SHP77 (cell line): Measurements from ENCODE around the gene ABAT.
"Not testable (repeated sequence)": the region's sequence is repeated elsewhere in the genome, so short reads cannot be mapped to it uniquely, and the experiment has no call there.

ENCODE experiments used
- DNase-seq, 2 experiments: peaks; one replicate each; lab custom pipeline; 2025; lab: John Stamatoyannopoulos, UW

Gene ABAT

GRCh38 chr16:8682551-8683259 lies 8.3 kb downstream of the ABAT start:
- no peak for DNase-seq

DNA sequence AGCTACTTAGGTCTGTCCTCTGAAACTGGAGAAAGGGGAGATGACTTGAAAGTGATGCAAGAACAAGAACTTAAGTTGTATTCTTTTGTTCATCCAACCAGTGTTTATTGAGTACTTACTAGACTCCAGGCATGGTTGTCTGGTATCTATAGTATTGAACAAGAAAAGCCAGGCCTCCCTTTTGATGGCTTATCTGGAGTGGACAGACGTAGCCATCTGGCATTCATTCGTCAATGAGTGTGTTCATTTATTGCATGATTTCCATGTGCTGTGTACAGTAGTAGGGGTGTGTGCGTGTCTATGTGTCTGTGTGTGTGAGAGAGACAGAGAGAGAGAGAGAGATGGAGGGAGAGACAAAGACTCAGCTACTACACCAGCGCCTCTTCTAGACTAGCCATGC lies 9.2 kb downstream of the ABAT start:
- DNase-seq = no peak

GRCh38 chr16:8685617-8686016 lies 11.2 kb downstream of the ABAT start:
- DNase-seq = no peak

DNA sequence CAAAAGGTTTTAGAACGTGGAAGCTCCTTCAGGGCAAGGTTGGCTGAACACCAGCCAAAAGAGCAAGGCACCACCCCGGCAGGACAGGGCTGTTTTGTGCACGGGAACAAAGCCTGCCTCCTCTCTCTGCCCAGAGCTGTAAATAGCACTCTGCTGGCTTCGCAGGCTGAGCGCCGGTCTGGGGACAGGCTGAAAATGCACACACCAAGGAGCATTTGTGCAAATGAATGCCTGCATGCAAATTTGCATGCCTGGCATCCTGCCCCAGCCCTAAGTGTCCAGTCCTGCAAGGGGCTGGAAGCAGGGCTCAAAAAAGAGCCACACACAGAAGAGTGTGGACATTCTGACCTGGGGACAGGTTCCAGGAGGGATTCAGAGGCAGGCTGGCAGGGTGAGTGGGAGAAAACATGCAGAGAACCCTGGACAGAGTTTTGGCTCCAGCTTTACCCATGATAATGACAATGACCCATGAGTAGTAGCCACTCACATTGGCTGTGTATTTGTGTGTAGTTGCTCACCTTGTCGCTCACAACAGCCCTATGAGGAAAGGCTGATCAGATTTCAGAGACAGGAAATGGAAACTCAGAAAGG lies 11.7 kb downstream of the ABAT start:
- DNase-seq = peak in 1 of 2 experiments; percentile 29

- peak; percentile 16 to 53 for DNase-seq
Measured at GRCh38 chr16:8686879-8687278, 12.5 kb downstream of the ABAT start.

- DNase-seq = no peak
Measured at GRCh38 chr16:8689686-8690085, 15.3 kb downstream of the ABAT start.

GRCh38 chr16:8691728-8692127 lies 17.3 kb downstream of the ABAT start:
- no peak for DNase-seq

DNA sequence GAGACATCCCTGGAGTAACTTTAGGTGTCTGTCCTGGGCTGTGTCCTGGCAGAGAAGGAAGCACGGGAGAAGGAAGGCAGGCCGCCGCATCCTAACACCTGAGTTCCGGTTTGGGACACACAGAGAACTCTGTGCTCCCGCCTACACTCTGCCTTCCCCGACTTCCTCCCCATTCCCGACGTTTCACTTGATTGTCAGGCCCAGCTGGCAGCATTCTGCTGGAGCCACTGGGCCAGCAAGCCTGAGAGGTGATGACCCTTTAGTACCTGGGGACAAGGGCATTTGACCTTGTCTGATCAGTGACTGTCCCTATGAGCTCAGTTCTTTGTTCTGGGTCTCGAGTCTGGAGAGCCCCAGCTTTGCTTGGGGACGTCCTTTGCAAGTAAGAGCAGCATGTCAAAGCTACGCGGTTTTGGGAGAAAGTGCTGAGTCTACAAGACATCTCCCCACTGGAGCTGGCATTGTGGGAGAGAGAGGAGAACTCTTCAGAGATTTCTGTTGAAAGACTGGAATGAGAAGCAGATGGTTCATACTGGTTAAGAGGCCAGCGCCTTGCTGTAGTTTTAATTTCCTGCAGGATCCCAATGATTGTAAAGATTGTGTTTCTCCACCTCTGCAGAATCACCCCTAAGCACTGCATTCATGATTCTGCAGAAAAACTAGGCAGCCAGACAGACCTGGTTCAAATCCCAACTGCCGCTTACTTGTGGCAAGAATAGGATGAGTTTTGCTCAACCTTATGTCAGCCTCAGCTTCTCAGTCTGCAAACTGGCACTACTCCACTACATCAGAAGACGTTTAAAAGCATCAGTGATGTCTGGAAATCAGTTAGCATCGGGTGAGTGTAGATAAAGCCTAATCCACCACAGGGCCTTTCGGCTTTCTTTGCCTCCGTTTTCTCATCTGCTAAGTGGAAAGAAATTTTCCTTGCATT lies 20.6 kb downstream of the ABAT start:
- DNase-seq = no peak

- DNase-seq = no peak
Measured at GRCh38 chr16:8696880-8697279, 22.5 kb downstream of the ABAT start.

- no peak for DNase-seq
Measured at GRCh38 chr16:8697965-8698364, 23.5 kb downstream of the ABAT start.

GRCh38 chr16:8703693-8704092 lies 29.3 kb downstream of the ABAT start:
- DNase-seq = no peak

GRCh38 chr16:8704098-8704497 lies 29.7 kb downstream of the ABAT start:
- DNase-seq = no peak

DNA sequence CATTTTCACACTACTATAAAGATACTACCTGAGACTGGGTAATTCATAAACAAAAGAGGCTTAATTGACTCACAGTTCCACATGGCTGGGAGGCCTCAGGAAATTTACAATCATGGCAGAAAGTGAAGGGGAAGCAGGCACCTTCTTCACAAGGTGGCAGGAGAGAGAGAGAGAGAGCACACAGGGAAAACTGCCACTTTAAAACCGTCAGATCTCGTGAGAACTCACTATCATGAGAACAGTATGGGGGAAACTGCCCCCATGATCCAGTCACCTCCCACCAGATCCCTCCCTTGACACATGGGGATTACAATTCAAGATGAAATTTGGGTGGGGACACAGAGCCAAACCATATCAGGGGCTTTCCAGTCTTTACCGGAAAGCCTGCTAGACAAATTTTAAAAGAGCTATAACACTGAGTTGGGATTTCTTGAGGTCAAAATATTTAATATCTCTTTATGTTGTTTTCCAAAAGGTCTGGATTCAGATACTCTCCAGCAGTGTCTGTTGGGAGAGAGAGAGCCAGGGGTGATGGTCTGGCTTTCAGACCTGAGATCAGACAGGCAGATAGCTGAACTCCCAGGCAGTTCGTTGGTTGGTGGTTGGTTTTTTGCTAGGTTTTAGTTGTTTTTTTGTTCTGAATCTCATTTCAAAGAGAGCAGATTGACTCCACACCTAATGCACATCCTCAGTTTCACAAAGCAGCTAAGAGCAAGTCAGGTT lies 30.8 kb downstream of the ABAT start:
- not testable (repeated sequence) for DNase-seq

GRCh38 chr16:8708536-8708935 lies 34.1 kb downstream of the ABAT start:
- DNase-seq = no peak

GRCh38 chr16:8712589-8713361 lies 38.4 kb downstream of the ABAT start:
- peak; percentile 31 to 42 for DNase-seq

GRCh38 chr16:8713635-8714172 lies 39.3 kb downstream of the ABAT start:
- peak in 1 of 2 experiments; percentile 42 for DNase-seq

DNA sequence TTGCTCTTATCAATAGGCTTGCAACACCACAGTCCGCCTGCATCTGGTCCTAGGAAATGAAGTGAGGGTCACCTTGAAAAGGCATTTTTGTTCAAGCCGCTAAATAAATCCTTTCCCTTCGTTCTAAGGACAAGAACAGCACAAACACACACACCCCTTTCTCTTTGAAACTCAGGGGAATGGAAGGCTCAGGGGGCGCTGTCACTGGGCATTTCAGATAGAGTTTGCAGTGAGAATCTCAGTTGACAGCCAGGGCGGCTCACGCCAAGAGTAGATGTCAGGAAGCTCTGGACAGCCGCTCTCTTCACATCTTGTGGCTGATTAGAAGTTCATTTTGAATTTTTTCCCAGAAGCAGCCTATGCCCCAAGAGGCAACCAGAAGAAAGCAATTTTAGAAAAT lies 39.8 kb downstream of the ABAT start:
- DNase-seq = peak in 1 of 2 experiments; percentile 12

GRCh38 chr16:8714807-8715206 lies 40.4 kb downstream of the ABAT start:
- DNase-seq = no peak

DNA sequence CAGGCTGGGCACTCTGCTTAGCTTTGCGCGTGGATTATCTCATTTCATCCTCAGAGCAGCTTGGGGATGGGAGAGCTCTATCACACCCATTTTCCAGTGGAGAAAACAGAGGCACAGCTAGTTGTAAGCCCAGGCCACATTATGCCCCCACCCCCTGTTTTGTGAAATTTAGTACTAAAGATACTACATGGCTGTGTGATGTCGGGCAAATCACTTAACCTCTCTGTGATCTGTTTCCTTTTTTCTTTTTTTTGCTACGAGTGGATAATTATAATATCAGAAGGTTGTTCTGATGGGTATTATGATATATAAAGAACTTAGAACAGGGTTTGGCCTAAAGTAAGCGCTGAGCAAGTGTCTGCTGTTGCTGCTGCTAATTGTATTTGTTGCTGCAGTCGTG lies 41.6 kb downstream of the ABAT start:
- DNase-seq = no peak

DNA sequence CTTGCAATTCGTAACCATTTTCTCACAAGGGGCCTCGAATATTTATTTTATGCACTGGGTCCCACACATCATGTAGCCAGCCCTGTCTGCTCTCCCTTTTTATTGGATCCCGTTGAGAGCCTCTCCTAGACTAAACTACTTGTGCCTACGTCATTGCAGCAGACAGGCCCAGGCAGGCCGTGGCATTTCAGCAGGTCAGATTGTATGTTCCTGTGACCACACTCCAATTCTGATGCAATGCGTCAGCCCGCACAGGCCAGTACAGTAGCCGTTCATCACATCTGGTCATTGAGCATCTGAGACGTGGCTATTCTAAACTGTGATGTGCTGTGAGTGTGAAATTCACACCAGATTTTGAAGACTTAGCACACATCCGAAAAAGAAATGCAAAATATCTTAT lies 42.2 kb downstream of the ABAT start:
- peak; percentile 93 to 97 for DNase-seq

DNA sequence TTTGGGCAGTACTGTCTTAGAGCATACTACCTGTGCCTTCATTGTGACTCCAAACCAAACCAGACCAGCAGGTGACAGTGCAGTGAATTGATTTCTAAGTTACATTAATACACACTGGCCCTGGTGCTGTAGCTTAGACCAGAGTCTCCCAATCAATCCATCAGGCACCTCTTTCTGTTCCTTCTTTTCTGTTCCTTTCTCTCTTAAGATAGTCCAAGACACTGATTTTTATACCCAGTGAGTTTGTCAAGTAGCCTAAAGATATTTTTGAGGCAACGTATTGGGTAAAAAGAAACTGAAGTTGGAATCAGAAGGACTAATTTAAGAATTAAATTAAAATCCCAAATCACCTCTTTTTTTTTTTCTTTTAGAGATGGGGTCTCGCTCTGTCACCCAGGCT lies 43.1 kb downstream of the ABAT start:
- DNase-seq = no peak
